Stimulated activated CD4-positive, alpha-beta T cell treated with anti-CD3 and anti-CD28 coated beads, Interleukin-4, amount 100 ng/mL, for 48 hours (primary cell): ENCODE data around the gene SYTL5.

ENCODE experiments used
- DNase-seq, 2 donors: peaks; one replicate each; pipeline ENCODE4 v3.0.0-alpha.2; 2020; ENCODE audit warnings: low read depth in 2 of 2

Gene SYTL5

GRCh38 chrX:38089173-38089982, 83.0 kb downstream of the SYTL5 start:
- DNase-seq: no peak

- no peak for DNase-seq
Observed at GRCh38 chrX:38095971-38096529, 89.7 kb downstream of the SYTL5 start.

GRCh38 chrX:38099688-38100087, 93.3 kb downstream of the SYTL5 start:
- DNase-seq: no peak

- no peak for DNase-seq
Observed at GRCh38 chrX:38102240-38102639, 95.9 kb downstream of the SYTL5 start.

GRCh38 chrX:38102875-38103274, 96.5 kb downstream of the SYTL5 start:
- no peak for DNase-seq

GRCh38 chrX:38103857-38104812, 97.8 kb downstream of the SYTL5 start:
- DNase-seq: no peak

- DNase-seq: no peak
Observed at GRCh38 chrX:38105216-38105725, 98.9 kb downstream of the SYTL5 start.

GRCh38 chrX:38106991-38107655, 100.8 kb downstream of the SYTL5 start:
- no peak for DNase-seq

- no peak for DNase-seq
Observed at GRCh38 chrX:38108364-38108763, 102.0 kb downstream of the SYTL5 start.

GRCh38 chrX:38109042-38109898, 102.9 kb downstream of the SYTL5 start:
- no peak for DNase-seq

- no peak for DNase-seq
Observed at GRCh38 chrX:38110231-38110630, 103.9 kb downstream of the SYTL5 start.

- no peak for DNase-seq
Observed at GRCh38 chrX:38111196-38111595, 104.8 kb downstream of the SYTL5 start.

- no peak for DNase-seq
Observed at GRCh38 chrX:38112566-38112965, 106.2 kb downstream of the SYTL5 start.

GRCh38 chrX:38116706-38117105, 110.4 kb downstream of the SYTL5 start:
- no peak for DNase-seq

- DNase-seq: no peak
Observed at GRCh38 chrX:38117485-38117884, 111.1 kb downstream of the SYTL5 start.

- DNase-seq: no peak
Observed at GRCh38 chrX:38124000-38124399, 117.6 kb downstream of the SYTL5 start.

GRCh38 chrX:38126179-38126578, 119.8 kb downstream of the SYTL5 start:
- no peak for DNase-seq

- no peak for DNase-seq
Observed at GRCh38 chrX:38127961-38128360, 121.6 kb downstream of the SYTL5 start.

- DNase-seq: no peak
Observed at GRCh38 chrX:38129366-38129765, 123.0 kb downstream of the SYTL5 start.

GRCh38 chrX:38138157-38138891, 132.0 kb downstream of the SYTL5 start:
- DNase-seq: no peak
